Progenitor cell of endocrine pancreas (in vitro differentiated cells): ENCODE measurements around the gene TFAM. TPM values are rescaled to one million over a fixed set of nuclear protein-coding genes. Genes with fewer than 3 reads are reported as not detected.

ENCODE experiments used
- DNase-seq: peaks from one replicate; pipeline ENCODE4 v3.0.0; 2021; ENCODE audit warnings: low spot score; ENCODE audit not compliant: unreplicated experiment
- H3K27ac Mint-ChIP-seq: 2 replicates; pipeline ENCODE4 v1.8.0; 2021; ENCODE audit warnings: mild to moderate bottlenecking, moderate library complexity, mixed read lengths
- H3K27me3 Mint-ChIP-seq: 2 replicates; pipeline ENCODE4 v1.8.0; 2021; ENCODE audit warnings: mixed read lengths
- H3K36me3 Mint-ChIP-seq: 2 replicates; pipeline ENCODE4 v1.8.0; 2022; ENCODE audit warnings: mixed read lengths; ENCODE audit not compliant: insufficient read depth
- H3K4me1 Mint-ChIP-seq: 2 replicates; pipeline ENCODE4 v1.8.0; 2021; ENCODE audit warnings: low read depth, mixed read lengths
- H3K4me3 Mint-ChIP-seq: 2 replicates; pipeline ENCODE4 v1.8.0; 2021; ENCODE audit warnings: low read depth, mild to moderate bottlenecking, moderate library complexity, mixed read lengths
- H3K9me3 Mint-ChIP-seq: 2 replicates; pipeline ENCODE4 v1.8.0; 2021; ENCODE audit warnings: low read depth, mixed read lengths
- total RNA-seq: library from RNA; stranded (reverse); gene quantifications from 2 replicates; pipeline ENCODE4 v1.2.1, GENCODE V29; 2021
- TF ChIP-seq, protein P1 (sequence below): fragments of 200-600 bp; sonication (generic); IDR thresholded peaks from one replicate; pipeline ENCODE4 v1.5.0; 2021; ENCODE audit warnings: antibody characterized with exemption, mild to moderate bottlenecking; ENCODE audit not compliant: unreplicated experiment

The TFAM gene
- total RNA-seq, 1 donor from 2014 or later: 53.5 TPM

DNA sequence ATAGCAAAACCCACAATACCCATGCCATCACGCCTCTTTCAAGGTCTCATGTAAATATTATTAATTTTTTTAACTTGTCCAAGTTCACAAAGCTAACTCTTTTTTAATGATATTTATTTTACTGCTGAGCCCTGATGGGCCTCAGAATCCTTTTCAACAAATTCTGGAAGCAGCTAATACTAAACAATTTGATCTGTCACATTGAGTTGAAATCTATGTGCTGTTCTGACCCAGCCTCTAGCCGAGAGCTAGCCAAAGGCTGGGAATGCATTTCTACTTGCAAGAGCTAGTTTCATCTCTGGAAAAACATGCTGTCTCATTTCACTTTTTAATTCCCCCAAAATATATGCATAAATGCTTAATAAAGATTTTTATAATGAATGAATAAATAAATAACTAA, 47.9 kb downstream of the TFAM start:
- Mint-ChIP-seq H3K4me3 (no peak overlapping the region), H3K36me3 (no peaks in the 10 kb centered on the region), H3K9me3 (peaks cover 3% of the 10 kb centered on the region)

DNA sequence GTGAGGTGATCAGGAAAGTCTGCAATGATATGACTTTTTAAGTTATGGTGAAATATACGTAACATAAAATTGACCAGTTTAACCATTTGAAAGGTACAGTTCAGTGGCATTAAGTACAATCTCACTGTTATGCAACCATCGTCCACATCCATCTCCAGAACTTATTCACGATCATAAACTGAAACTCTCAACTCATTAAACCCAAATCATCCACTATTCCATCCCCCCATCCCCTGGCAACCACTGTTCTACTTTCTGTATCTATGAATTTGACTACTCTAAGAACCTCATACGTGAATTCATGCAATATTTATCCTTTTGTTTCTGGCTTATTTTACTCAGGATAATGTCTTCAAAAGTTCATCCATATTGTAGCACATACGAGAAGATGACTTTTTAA, 48.4 kb downstream of the TFAM start:
- Mint-ChIP-seq H3K36me3 (no peaks in the 10 kb centered on the region), H3K9me3 (peaks cover 3% of the 10 kb centered on the region), H3K27me3 (no peaks in the 10 kb centered on the region), H3K4me1 (no peaks in the 10 kb centered on the region), H3K27ac (no peak overlapping the region), H3K4me3 (no peak overlapping the region)
- no peak for DNase-seq
- TF ChIP-seq, protein P1, sequence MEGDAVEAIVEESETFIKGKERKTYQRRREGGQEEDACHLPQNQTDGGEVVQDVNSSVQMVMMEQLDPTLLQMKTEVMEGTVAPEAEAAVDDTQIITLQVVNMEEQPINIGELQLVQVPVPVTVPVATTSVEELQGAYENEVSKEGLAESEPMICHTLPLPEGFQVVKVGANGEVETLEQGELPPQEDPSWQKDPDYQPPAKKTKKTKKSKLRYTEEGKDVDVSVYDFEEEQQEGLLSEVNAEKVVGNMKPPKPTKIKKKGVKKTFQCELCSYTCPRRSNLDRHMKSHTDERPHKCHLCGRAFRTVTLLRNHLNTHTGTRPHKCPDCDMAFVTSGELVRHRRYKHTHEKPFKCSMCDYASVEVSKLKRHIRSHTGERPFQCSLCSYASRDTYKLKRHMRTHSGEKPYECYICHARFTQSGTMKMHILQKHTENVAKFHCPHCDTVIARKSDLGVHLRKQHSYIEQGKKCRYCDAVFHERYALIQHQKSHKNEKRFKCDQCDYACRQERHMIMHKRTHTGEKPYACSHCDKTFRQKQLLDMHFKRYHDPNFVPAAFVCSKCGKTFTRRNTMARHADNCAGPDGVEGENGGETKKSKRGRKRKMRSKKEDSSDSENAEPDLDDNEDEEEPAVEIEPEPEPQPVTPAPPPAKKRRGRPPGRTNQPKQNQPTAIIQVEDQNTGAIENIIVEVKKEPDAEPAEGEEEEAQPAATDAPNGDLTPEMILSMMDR: no peak

More for the DNA sequence above, 47.9 kb downstream of the TFAM start:
- Mint-ChIP-seq H3K27me3 (no peaks in the 10 kb centered on the region), H3K4me1 (no peaks in the 10 kb centered on the region), H3K27ac (no peak overlapping the region)
- TF ChIP-seq, protein P1: no peak
- DNase-seq: no peak

DNA sequence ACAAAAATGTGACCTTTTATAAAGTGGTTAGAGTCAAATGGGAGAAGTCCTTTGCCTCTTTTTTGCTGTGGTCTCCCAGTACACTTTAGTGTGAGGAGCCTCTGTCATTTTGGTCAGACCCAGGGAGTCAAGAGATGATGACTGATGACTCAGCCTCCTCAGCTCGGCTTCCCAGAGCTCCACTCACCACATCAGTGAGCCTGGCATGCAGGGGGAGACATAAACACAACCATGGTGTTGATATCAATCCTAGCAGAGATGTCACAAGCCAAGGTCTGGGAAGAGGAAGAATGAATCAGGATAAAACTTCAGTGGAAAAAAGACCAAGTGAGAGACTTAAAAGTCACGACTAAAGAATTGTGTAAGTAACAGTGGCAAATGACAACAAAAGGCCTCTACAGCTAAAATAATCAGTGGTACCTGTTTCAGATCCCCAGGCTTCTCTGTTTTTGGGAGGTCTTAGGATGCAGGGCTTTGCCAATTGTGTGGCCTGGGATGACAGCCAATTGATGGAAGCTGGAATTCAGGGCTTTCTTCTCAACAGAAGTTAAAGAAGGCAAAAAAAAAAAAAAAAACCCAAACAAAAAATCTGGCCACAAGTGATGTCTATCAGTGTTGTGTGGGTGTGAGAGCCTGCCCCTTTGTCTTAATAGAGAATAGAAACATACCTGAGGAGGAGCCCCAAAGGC, 50.2 kb downstream of the TFAM start:
- Mint-ChIP-seq H3K4me1 (no peaks in the 10 kb centered on the region), H3K27ac (no peak overlapping the region), H3K36me3 (no peaks in the 10 kb centered on the region), H3K27me3 (no peaks in the 10 kb centered on the region), H3K4me3 (no peak overlapping the region), H3K9me3 (peaks cover 8% of the 10 kb centered on the region)
- TF ChIP-seq, protein P1: no peak
- no peak for DNase-seq

DNA sequence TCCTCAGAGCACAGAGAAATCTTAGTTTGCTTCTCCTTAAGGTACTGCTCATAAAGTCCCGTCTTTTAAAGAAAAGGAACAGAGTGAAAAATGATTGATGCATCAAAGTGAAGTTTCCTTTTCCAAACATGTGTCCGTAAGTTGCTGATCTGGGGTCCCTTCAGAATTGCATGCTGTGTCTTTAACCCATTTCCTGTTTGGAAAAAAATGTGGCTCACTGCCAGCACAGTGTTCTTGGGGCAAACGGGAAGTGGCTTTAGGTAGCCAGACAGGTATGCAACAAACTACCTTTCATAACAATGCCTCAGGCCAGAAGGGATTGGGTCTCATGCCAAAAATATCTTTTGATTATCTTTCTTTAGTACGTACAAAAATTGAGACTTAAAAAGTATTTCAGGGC, 50.9 kb downstream of the TFAM start:
- H3K36me3 Mint-ChIP-seq: no peaks in the 10 kb centered on the region
- DNase-seq: no peak
- H3K27ac Mint-ChIP-seq: no peak overlapping the region
- TF ChIP-seq, protein P1: no peak
- H3K4me3 Mint-ChIP-seq: no peak overlapping the region
- H3K27me3 Mint-ChIP-seq: no peaks in the 10 kb centered on the region
- peaks cover 9% of the 10 kb centered on the region for H3K9me3 Mint-ChIP-seq
- no peaks in the 10 kb centered on the region for H3K4me1 Mint-ChIP-seq

DNA sequence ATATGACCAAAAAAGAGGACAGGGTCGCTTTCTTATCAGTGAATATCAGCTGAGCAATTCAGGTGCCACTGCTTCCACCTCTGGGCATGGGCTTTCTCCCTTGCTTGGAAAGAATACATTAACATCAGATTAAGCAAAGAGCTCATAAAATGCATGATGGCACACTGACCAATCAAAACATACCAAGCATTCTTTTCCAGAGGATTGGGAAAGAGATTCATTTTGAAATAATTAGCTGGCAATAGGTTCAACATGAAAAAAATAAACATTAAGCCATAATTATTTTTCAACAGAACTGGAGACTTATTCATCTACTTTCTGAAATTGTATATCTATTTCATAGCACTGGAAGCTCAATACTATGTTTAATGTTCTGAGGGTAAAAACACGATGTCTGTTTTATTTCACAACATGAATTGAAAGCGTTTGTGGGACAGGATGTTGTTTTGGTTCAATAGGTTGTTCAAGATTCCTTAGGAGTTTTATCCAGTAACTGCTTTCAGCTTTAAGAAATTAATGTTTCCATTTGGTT, 53.2 kb downstream of the TFAM start:
- Mint-ChIP-seq H3K36me3 (no peaks in the 10 kb centered on the region), H3K9me3 (peaks cover 9% of the 10 kb centered on the region), H3K4me1 (no peaks in the 10 kb centered on the region), H3K27ac (no peak overlapping the region), H3K4me3 (no peak overlapping the region), H3K27me3 (no peaks in the 10 kb centered on the region)
- TF ChIP-seq, protein P1: no peak
- no peak for DNase-seq
